NCI-H748 treated with DMSO at 0.1 percent for 48 hours (cell line): ENCODE data around the gene PIGU.
"Not testable (repeated sequence)": the region's sequence is repeated elsewhere in the genome, so short reads cannot be mapped to it uniquely, and the experiment has no call there.

Experiments
- DNase-seq: peaks from one replicate; lab custom pipeline; 2025; lab: John Stamatoyannopoulos, UW

Gene PIGU

GRCh38 chr20:34532756-34533155, 144.1 kb downstream of the PIGU start:
- DNase-seq: no peak

- DNase-seq: no peak
These were observed 144.6 kb downstream of the PIGU start for GRCh38 chr20:34532320-34532719.

- no peak for DNase-seq
These were observed 145.2 kb downstream of the PIGU start for GRCh38 chr20:34531608-34532265.

DNA sequence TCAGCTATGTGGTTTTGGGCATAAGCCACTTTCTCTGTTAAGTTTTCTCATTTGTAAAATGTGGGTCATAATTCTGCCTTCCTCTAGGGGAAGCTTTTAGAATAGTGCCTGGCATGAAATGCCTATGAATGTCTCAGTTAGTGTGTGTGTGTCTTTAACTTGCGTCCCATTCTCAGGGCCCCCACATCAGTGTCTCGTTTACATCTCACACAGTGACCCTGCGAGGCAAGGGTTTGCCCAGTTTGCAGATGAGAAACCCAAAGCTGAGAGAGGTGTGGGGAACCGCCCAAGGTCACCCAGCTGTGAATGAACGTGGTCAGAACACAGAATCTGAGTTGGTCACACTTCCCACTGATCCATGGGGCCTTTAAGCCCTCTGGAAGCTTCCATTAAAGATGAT, 146.6 kb downstream of the PIGU start:
- DNase-seq: no peak

- DNase-seq: no peak
These were observed 147.2 kb downstream of the PIGU start for GRCh38 chr20:34529742-34530141.

GRCh38 chr20:34528921-34529297, 148.0 kb downstream of the PIGU start:
- no peak for DNase-seq

GRCh38 chr20:34527016-34527415, 149.9 kb downstream of the PIGU start:
- no peak for DNase-seq

- DNase-seq: no peak
These were observed 150.4 kb downstream of the PIGU start for GRCh38 chr20:34526466-34526865.

DNA sequence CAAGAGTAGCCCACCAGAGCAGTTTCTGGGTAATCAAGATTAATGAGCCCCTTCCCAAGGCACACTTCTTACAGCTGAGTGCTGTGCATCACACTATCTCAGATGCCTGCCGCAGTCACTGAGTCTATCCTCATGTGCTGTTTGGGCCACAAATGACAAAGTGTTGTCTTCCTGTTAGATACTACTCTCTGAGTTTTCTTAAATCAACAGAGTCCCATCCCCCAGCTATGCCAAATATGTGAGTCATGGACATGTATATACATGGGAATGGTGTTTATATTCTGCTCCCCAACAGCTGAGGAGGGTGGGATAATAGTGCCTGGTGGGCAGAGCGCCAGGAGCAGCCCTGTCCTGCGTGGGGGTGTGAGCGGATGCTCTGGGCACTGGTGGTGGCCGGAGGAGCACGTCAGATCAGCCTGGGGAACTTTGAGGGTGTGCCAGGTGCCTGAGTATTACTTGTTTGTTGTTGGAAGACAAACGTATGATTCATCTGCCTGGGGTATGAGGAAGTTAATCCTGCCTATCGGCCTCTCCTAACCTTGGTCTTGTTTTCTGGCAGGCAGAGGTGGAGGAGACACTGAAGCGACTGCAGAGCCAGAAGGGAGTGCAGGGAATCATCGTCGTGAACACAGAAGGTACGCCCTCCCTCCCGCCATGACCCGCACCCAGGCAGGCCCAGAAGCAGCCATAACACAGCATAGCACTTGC, 151.0 kb downstream of the PIGU start:
- DNase-seq: no peak

GRCh38 chr20:34525342-34525708, 151.6 kb downstream of the PIGU start:
- no peak for DNase-seq

DNA sequence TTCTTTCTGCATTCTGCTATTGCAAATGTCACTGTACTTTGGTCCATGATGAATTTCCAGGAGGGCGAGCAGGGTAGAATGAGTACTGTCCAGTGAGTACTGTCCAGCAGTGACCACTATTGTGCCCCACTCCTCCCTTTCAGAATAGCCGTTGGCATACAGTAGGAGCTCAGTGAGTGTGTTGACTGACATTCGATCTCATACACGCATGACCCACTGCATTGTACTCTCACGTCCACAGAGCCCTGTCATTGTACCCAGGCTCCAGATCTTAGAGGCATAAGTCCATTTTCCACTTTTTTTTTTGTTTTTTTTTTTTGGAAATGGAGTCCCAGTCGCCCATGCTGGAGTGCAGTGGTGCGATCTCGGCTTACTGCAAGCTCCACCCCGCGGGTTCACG, 152.5 kb downstream of the PIGU start:
- no peak for DNase-seq

DNA sequence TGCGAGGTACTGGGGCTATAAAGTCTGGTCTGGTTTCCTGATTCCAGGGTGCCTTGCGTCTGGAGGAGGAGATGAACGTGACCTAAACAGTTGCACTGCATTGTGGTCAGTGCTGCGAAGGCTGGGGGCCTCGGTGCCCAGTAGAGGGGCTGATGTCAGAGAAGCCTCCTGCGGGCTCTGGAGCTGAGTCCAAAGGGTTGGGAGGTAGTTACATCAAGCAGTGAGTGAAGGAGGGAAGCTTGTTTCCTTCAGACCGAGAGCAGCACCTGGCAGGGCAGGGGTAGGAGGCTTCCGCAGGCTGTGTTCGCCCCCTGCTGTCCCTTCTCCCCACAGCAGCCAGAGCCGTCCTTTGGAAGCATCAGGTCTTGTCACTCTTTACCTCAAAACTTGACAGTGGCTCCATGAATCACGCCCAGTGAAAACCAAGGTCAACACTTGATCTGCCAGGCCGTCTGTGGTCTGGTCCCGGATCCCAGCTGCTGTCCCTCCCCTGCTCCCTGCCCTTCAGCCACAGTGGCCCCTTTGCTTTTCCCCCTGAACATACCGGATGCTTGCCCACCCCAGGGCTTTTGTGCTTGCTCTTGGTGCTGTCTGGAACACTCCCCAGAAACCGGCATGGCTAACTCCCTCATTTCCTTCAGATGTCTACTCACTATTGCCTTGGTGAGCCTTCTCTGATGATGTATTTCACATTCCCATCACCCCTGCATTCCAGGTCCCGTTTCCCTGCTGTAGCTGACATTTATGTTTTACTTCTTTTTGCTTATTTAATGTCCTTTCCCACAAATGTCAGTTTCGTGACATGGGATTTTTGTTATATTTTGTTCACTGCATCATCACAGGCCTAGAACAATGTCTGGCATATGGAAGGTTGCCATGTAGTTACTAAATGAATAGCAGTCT, 153.7 kb downstream of the PIGU start:
- DNase-seq: no peak

DNA sequence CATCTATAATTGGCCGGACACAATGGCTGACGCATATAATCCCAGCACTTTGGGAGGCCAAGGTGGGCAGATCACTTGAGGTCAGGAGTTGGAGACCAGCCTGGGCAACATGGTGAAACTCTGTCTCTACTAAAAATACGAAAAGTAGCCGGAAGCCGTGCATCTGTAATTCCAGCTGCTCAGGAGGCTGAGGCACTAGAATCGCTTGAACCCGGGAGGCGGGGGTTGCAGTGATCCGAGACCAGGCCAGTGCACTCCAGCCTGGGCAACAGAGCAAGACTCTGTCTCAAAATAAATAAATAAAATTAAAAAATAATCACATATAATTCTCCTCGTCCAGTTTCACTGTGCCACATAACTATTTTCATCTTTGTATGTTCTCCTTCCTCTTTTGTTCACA, 157.1 kb downstream of the PIGU start:
- not testable (repeated sequence) for DNase-seq

- not testable (repeated sequence) for DNase-seq
These were observed 158.0 kb downstream of the PIGU start for GRCh38 chr20:34518863-34519262.

DNA sequence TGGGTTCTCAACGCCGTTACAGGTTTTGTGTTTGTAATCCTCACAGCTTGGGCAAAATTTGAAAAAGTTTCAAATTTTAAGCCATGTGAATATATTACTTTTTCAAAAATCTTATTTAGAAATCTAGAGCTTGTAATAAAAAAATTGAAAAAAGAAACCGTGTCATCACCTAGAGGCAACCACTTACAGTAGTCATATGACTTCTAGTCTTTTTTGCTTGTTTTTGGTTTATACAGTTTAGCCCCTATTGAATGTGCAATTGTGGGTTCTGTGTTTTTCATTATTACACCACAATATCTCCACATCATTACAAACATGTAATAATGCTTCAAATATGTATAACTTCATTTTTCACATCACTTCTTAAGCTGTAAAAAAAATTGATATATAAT, 159.8 kb downstream of the PIGU start:
- no peak for DNase-seq

GRCh38 chr20:34516247-34517113, 160.4 kb downstream of the PIGU start, which contains the start of gene DYNLRB1:
Gene DYNLRB1, plus strand, starts transcription at chr20:34516422. Its CDS starts 37 bp downstream, at chr20:34516459.
- DNase-seq: peak; percentile 85

- DNase-seq: no peak
These were observed 161.2 kb downstream of the PIGU start for GRCh38 chr20:34515484-34516246.

- no peak for DNase-seq
These were observed 161.9 kb downstream of the PIGU start for GRCh38 chr20:34514897-34515483.

- not testable (repeated sequence) for DNase-seq
These were observed 162.9 kb downstream of the PIGU start for GRCh38 chr20:34514034-34514433.

GRCh38 chr20:34512955-34513419, 163.9 kb downstream of the PIGU start:
- DNase-seq: no peak
